HCT116 (cell line): Measurements from ENCODE around the gene STK32B.

Experiments
- CTCF ChIP-seq, 3 experiments: fragments of 200-600 bp in 1 of 3; sonication (generic) in 1 of 3; IDR thresholded peaks in 2 of 3; conservative IDR thresholded peaks in 1 of 3; 2 replicates each; pipeline ENCODE4 v1.5.1; 2012 to 2017; ENCODE audit warnings: low read depth in 2 of 3, low read length in 2 of 3, antibody characterized with exemption in 1 of 3, borderline replicate concordance in 1 of 3, control low read depth in 1 of 3, mild to moderate bottlenecking in 1 of 3, mixed read lengths in 1 of 3, mixed run types in 1 of 3, moderate library complexity in 1 of 3; ENCODE audit not compliant: insufficient read depth in 1 of 3
- FOSL1 ChIP-seq: IDR thresholded peaks from 2 replicates; pipeline ENCODE4 v1.6.1; 2012; ENCODE audit warnings: low read depth
- JUND ChIP-seq: IDR thresholded peaks from 2 replicates; pipeline ENCODE4 v1.6.1; 2012
- MAX ChIP-seq: IDR thresholded peaks from 2 replicates; pipeline ENCODE4 v1.6.1; 2012
- POLR2A ChIP-seq: IDR thresholded peaks from 2 replicates; pipeline ENCODE4 v1.7.0; 2011; ENCODE audit warnings: borderline replicate concordance; ENCODE audit not compliant: insufficient read depth, insufficient read length; ENCODE audit errors: extremely low read depth
- POLR2AphosphoS5 ChIP-seq: IDR thresholded peaks from 2 replicates; pipeline ENCODE4 v1.6.1; 2011; ENCODE audit warnings: mild to moderate bottlenecking, low read depth, low read length, moderate library complexity
- REST ChIP-seq: IDR thresholded peaks from 2 replicates; pipeline ENCODE4 v1.6.1; 2012; ENCODE audit warnings: low read depth
- SIN3A ChIP-seq: IDR thresholded peaks from 2 replicates; pipeline ENCODE4 v1.6.1; 2012; ENCODE audit warnings: low read depth
- TCF7L2 ChIP-seq: IDR thresholded peaks from 2 replicates; pipeline ENCODE4 v1.7.0; 2011; ENCODE audit warnings: borderline replicate concordance, inconsistent platforms; ENCODE audit not compliant: insufficient read depth, insufficient read length; ENCODE audit errors: extremely low read depth
- YY1 ChIP-seq: IDR thresholded peaks from 2 replicates; pipeline ENCODE4 v1.6.1; 2011; ENCODE audit warnings: low read length, low read depth, moderate library complexity, mild to moderate bottlenecking; ENCODE audit not compliant: insufficient replicate concordance; ENCODE audit errors: extremely low read depth
- ZNF274 ChIP-seq: fragments of 200-500 bp; sonication (Bioruptor generic); IDR thresholded peaks from 2 replicates; pipeline ENCODE4 v1.6.1; 2014; ENCODE audit warnings: mild to moderate bottlenecking, low read depth, low read length, inconsistent platforms

GRCh38 chr4:5036239-5036638 is 15.0 kb upstream of the STK32B start:
- TF ChIP-seq CTCF (IDR thresholded peaks at IDR 0.05 in 2 of 3, conservative IDR thresholded peaks at IDR 0.05 in 1 of 3; ENCODE audit: borderline replicate concordance in 1 of 3, insufficient read depth in 1 of 3, low read depth in 2 of 3, low read length in 2 of 3) (no peak), REST (no peak), ZNF274 (no peak), YY1 (no peak), SIN3A (no peak), POLR2A (no peak), POLR2AphosphoS5 (no peak), TCF7L2 (no peak), FOSL1 (no peak), MAX (no peak), JUND (no peak)
